ENCODE results near the gene SELENOT.

SELENOT gene

DNA sequence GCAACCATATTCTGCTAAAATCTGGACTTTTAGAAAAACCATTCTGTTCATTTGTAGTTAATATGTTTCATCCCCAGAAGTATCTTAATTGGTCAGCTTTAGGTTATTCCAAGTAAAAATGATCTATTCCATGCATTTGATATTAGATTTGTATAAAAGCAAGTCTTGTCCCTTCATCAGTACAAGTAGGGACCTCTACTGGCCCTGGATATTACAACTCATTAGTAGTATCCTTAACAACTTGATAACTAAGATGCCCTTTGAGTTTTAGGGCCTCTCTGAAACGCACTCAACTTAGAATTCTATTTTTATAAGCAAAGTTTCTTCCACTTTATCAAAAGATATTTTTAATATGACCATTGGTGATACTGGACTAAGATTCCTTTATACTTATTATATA, 25.3 kb upstream of the SELENOT start:
- Histone ChIP-seq H3K4me1 (ENCODE audit: low read length) (peaks cover 16% of the 10 kb centered on the region; the same call in 1 of the 2 replicates), H3K9ac (ENCODE audit: low read length) (no peak overlapping the region), H3K9me2 (replicated peaks; ENCODE audit: insufficient read depth, low read length) (no peaks in the 10 kb centered on the region), H3K4me2 (ENCODE audit: low read depth, low read length) (no peak overlapping the region), H3K79me2 (ENCODE audit: low read length) (peaks cover 71% of the 10 kb centered on the region), H4K20me1 (ENCODE audit: insufficient read depth, low read length) (no peaks in the 10 kb centered on the region), H3F3A (ENCODE audit: insufficient read depth, low read length) (peaks cover 16% of the 10 kb centered on the region), H3K27ac (ENCODE audit: low read length) (no peak overlapping the region), H2AFZ (ENCODE audit: low read length) (no peak overlapping the region), H3K9me3 (replicated peaks; ENCODE audit: insufficient read depth, low read length) (no peaks in the 10 kb centered on the region), H3K4me3 (ENCODE audit: low read length) (no peak overlapping the region), H3K36me3 (replicated peaks; ENCODE audit: insufficient read depth, low read length) (peaks cover 24% of the 10 kb centered on the region), H3K27me3 (replicated peaks; ENCODE audit: insufficient read depth, low read length) (no peaks in the 10 kb centered on the region)
- TF ChIP-seq, protein P1, sequence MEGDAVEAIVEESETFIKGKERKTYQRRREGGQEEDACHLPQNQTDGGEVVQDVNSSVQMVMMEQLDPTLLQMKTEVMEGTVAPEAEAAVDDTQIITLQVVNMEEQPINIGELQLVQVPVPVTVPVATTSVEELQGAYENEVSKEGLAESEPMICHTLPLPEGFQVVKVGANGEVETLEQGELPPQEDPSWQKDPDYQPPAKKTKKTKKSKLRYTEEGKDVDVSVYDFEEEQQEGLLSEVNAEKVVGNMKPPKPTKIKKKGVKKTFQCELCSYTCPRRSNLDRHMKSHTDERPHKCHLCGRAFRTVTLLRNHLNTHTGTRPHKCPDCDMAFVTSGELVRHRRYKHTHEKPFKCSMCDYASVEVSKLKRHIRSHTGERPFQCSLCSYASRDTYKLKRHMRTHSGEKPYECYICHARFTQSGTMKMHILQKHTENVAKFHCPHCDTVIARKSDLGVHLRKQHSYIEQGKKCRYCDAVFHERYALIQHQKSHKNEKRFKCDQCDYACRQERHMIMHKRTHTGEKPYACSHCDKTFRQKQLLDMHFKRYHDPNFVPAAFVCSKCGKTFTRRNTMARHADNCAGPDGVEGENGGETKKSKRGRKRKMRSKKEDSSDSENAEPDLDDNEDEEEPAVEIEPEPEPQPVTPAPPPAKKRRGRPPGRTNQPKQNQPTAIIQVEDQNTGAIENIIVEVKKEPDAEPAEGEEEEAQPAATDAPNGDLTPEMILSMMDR (IDR thresholded peaks at IDR 0.05; ENCODE audit: low read length), result no peak
- TF ChIP-seq EZH2phosphoT487 (IDR thresholded peaks at IDR 0.05; ENCODE audit: low read length) (no peak), EZH2 (optimal IDR thresholded peaks at IDR 0.05; ENCODE audit: low read depth, low read length) (no peak)
- no peak for DNase-seq

DNA sequence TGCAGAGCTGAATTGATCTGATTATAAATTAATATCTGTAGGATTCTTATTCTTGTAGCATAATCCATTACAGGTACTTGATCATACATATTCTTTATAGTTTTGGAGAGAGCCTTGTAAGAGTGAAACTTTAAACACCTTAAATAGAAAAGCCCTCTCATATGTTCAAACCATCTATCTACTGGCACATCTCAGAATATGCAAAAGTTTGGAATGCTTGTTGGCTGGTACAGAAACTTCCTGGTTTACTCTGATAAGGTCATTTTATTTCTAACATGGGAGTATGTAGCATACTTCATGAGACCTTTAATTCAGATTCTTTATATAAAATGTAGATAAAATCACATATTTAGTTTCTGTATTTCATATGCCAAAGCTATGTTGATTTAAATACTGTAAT, 21.9 kb upstream of the SELENOT start:
- Histone ChIP-seq H3K27ac (ENCODE audit: low read length) (no peak overlapping the region), H3K4me3 (ENCODE audit: low read length) (no peak overlapping the region), H4K20me1 (ENCODE audit: insufficient read depth, low read length) (no peaks in the 10 kb centered on the region), H3K36me3 (replicated peaks; ENCODE audit: insufficient read depth, low read length) (peaks cover 19% of the 10 kb centered on the region), H3K4me1 (ENCODE audit: low read length) (peaks cover 30% of the 10 kb centered on the region), H3F3A (ENCODE audit: insufficient read depth, low read length) (peaks cover 28% of the 10 kb centered on the region), H3K9ac (ENCODE audit: low read length) (no peak overlapping the region), H3K79me2 (ENCODE audit: low read length) (peaks cover 80% of the 10 kb centered on the region), H2AFZ (ENCODE audit: low read length) (no peak overlapping the region), H3K27me3 (replicated peaks; ENCODE audit: insufficient read depth, low read length) (no peaks in the 10 kb centered on the region), H3K9me3 (replicated peaks; ENCODE audit: insufficient read depth, low read length) (no peaks in the 10 kb centered on the region), H3K4me2 (ENCODE audit: low read depth, low read length) (no peak overlapping the region), H3K9me2 (replicated peaks; ENCODE audit: insufficient read depth, low read length) (no peaks in the 10 kb centered on the region)
- no peak for DNase-seq
- TF ChIP-seq, protein P1 (IDR thresholded peaks at IDR 0.05; ENCODE audit: low read length), result no peak
- TF ChIP-seq EZH2phosphoT487 (IDR thresholded peaks at IDR 0.05; ENCODE audit: low read length), result no peak
- TF ChIP-seq EZH2 (optimal IDR thresholded peaks at IDR 0.05; ENCODE audit: low read depth, low read length), result no peak

DNA sequence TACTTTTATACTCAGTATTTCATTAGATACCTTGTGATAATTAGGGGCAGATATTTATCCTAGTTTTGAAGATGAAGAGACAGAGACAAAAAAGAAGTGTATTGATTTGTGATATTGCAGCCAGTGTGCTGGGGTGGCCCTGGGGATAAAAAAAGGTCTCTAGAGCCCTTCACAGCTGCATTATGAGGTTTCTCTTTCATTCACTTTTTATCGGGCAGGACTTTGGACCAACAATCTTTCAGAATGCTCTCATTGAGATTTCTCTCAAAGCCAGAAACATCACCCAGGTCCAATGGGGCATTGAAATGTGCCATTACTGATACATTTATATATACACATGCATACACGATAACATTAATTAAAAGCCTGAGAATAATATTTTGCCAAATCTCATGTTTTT, 20.5 kb upstream of the SELENOT start:
- Histone ChIP-seq H3K9ac (ENCODE audit: low read length) (peak overlapping the region; percentile 34; the same call in 1 of the 2 replicates), H3K36me3 (replicated peaks; ENCODE audit: insufficient read depth, low read length) (peaks cover 19% of the 10 kb centered on the region), H4K20me1 (ENCODE audit: insufficient read depth, low read length) (no peaks in the 10 kb centered on the region), H3K4me1 (ENCODE audit: low read length) (peaks cover 30% of the 10 kb centered on the region), H3K79me2 (ENCODE audit: low read length) (peaks cover 80% of the 10 kb centered on the region), H3K4me2 (ENCODE audit: low read depth, low read length) (peak overlapping the region; percentile 84), H2AFZ (ENCODE audit: low read length) (no peak overlapping the region), H3K9me2 (replicated peaks; ENCODE audit: insufficient read depth, low read length) (no peaks in the 10 kb centered on the region), H3K9me3 (replicated peaks; ENCODE audit: insufficient read depth, low read length) (no peaks in the 10 kb centered on the region), H3K27me3 (replicated peaks; ENCODE audit: insufficient read depth, low read length) (no peaks in the 10 kb centered on the region), H3K4me3 (ENCODE audit: low read length) (peak overlapping the region; percentile 27), H3K27ac (ENCODE audit: low read length) (peak overlapping the region; percentile 80), H3F3A (ENCODE audit: insufficient read depth, low read length) (peaks cover 28% of the 10 kb centered on the region)
- TF ChIP-seq EZH2 (optimal IDR thresholded peaks at IDR 0.05; ENCODE audit: low read depth, low read length) (no peak), EZH2phosphoT487 (IDR thresholded peaks at IDR 0.05; ENCODE audit: low read length) (no peak)
- TF ChIP-seq, protein P1 (IDR thresholded peaks at IDR 0.05; ENCODE audit: low read length), result no peak
- DNase-seq, result peak; percentile 67
